DMS53 treated with DMSO at 0.1 percent for 48 hours (cell line): ENCODE results near the gene MRPL14.

Source experiments
- DNase-seq: peaks from one replicate; lab custom pipeline; 2025; ENCODE audit not compliant: unreplicated experiment; lab: John Stamatoyannopoulos, UW

Gene MRPL14

DNA sequence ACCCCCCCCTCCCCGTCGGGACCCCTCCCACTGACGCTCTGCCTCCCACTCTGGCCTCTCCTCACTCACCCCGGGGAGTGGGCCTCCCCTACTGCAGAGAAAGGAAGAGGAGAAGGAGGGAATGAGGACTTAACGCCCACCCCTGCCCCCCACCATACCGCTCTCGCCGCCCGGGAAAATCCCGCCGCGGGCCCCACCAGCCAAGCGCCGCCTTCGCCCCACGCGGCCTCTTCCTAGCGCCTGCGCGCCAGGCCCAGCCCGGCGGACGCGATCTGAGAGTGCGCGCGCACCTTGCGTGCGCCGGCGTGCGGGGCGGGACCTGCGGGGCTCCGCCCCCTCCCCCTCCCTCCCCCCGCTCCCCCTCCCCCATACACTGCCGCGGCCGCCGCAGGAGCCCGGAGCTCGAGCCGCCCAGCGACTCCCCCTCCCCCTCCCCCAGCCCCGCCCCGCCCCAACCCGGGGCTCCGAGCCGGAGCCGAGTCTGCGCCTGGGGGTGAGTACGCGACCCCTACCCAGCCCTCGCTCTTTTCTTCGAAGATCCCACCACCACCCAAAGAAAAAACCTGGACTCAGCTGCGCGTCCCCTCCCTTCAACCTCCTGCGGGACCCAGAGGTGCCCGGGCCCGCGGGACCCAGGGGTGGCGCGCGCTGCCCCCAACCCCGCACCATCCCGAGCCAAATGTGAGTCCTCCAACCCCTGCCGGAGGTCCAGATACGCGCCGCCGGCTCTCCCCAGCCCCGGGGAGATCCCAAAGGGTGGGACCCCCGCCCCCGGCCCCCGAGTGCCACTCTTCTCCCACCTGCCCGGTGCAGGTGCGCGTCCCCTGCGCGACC, at the start of gene MRPL14, which contains the start of gene TMEM63B:
MRPL14 (minus strand) TSS at position 267 of the 834 bp plus-strand sequence. CDS start 10,841 bp downstream, outside the sequence.
TMEM63B (plus strand) TSS at position 369 of the 834 bp plus-strand sequence. CDS start 7,031 bp downstream, outside the sequence.
- peak; percentile 63 for DNase-seq

DNA sequence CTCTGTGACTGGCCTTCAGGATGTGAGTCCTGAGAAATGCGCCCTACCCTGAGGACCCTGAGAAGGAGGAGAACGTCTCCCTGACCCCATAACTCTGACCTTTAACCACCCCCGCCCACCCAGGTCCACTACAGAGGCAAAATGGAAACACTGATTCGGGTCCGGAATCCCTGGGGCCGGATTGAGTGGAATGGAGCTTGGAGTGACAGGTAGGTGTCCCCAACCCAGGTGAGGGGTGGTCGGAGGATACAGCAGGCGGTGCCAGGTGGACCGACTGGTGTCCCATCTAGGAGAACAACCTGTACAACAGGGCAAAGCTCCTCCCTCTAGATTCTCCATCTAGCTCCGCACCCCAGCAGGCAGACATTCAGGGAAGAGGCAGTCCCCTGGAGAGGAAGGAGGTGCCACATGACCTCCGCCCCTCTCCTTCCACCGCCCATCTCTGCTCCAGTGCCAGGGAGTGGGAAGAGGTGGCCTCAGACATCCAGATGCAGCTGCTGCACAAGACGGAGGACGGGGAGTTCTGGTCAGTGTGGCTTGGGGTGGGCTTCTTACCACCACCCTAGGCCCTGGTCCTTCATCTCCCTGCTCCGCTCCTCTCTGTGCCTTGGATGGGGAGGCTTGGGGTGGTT, 49.0 kb upstream of the MRPL14 start:
- DNase-seq: no peak

DNA sequence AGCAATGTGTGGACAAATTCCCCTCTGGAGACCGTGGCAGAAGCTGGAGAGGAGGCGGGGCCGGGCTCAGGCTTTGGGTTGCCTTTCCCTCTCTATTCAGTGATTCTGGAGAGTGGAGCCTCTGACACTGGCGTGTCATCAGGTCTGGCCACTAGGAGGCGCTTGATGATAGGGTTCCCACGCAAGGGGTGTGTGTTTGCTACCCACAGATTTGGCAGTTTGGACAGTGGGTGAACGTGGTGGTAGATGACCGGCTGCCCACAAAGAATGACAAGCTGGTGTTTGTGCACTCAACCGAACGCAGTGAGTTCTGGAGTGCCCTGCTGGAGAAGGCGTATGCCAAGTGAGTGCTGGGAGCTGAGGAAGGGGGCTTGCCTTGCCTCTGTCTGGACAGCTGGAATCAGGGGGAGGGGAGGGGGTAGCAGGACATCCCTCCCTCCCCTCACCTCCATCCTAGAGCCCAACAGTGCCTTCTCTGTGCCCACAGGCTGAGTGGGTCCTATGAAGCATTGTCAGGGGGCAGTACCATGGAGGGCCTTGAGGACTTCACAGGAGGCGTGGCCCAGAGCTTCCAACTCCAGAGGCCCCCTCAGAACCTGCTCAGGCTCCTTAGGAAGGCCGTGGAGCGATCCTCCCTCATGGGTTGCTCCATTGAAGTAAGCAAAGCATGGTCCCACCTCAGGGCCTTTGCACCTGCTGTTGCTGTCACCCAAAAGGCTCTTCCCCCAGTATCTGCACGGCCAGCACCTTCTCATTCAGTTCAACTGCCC, 45.7 kb upstream of the MRPL14 start:
- peak; percentile 72 for DNase-seq

DNA sequence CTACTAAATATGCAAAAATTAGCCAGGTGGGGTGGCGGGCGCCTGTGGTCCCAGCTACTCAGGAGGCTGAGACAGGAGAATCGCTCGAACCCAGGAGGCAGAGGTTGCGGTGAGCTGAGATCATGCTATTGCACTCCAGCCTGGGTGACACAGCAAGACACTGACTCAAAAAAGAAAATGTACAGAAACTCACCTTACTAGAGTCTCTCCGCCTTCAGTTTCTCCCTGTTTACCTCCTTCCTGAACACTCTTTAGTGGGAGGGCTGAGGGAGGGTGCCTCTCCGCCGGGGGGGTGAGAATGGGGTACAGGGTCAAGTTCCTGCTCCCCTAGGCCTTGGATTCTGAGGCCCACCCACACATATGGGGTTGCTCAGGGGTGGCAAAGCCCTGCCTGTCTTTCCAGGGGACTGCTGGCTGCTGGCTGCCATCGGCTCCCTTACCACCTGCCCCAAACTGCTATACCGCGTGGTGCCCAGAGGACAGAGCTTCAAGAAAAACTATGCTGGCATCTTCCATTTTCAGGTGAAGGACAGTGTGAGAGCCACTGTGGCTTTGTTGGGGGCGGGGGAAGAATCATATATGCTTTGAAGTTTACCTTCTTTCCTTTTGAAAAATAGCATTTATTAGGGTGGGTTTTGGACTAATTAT, 44.8 kb upstream of the MRPL14 start:
- no peak for DNase-seq

DNA sequence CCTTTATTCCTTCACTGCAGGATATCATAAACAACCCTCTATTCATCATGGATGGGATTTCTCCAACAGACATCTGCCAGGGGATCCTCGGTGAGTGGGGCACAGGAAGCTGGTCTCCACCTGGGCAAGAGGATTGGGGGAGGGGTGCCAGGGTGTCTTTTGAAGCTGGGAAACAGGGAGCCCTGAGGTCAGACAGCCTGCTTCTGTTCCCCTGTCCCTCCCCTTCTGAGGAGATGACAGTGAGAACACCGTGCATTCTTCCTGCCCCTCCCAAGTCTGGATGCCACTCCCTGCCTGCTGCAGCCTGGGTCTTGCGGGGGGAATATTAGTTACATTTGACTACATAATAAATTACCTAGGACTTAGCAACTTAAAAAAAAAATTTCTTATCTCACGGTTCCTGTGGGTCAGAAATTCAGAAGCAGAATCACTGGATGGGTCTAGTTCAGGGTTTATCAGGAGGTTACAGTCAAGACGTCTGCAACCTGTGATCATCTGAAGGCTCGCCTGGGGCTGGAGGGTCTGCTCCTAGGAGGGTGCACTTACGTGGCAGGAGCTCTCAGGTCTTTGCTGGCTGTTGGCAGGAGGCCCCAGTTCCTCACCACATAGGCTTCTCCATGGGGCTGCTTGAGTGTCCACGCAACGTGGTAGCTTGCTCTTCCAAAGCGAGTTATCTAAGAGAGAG, 42.8 kb upstream of the MRPL14 start:
- DNase-seq: no peak

DNA sequence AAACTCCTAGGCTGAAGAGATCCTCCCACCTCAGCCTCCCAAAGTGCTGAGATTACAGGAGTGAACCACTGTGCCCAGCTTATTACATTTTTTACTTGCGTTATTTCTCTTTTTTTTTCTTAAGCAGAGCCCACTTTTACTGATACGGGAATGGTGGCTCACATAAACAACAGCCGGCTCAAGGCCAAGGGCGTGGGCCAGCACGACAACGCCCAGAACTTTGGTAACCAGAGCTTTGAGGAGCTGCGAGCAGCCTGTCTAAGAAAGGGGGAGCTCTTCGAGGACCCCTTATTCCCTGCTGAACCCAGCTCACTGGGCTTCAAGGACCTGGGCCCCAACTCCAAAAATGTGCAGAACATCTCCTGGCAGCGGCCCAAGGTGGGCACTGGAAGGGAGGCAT, 41.9 kb upstream of the MRPL14 start:
- no peak for DNase-seq

DNA sequence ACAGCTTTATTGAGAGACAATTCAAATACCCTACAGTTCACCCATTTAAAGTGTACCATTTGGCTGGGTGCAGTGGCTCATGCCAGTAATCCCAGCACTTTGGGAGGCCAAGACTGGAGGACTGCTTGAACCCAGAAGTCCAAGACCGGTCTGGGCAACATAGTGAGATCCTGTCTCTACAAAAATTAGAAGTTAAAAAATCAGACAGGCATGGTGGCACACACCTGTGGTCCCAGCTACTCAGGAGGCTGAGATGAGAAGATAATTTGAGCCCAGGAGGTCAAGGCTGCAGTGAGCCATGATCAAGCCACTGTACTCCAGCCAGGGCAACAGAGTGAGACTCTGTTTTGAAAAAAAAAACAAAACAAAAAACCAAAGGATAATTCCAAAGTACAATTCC, 40.3 kb upstream of the MRPL14 start:
- DNase-seq: no peak

DNA sequence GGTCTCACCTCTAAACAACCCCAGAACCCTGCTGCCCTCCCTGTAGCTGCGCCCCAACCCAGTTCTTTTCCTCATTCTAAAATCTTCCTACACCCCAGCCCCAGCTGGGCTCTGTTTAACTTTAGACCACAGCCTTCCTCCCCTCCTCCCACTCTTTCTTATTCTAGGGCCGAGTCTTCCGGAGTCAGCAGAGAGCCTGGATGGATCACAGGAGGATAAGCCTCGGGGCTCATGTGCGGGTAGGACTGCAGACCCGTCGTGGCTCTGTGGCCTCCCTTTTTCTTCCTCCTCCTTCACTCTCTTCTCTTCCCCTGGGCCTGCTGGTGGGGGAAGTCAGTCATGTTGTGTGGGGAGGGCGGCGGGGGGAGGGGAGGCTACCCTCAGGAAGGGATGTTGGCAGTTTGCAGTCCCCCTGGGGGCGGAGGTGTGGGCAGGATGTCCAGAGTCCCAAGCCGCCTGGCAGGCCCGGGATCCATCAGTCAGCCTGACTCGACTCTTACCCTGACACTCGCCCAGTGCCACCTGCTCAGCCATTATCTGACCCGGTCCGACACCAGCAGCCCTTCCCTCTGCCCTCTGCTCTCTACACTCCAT, 39.4 kb upstream of the MRPL14 start:
- DNase-seq: no peak

DNA sequence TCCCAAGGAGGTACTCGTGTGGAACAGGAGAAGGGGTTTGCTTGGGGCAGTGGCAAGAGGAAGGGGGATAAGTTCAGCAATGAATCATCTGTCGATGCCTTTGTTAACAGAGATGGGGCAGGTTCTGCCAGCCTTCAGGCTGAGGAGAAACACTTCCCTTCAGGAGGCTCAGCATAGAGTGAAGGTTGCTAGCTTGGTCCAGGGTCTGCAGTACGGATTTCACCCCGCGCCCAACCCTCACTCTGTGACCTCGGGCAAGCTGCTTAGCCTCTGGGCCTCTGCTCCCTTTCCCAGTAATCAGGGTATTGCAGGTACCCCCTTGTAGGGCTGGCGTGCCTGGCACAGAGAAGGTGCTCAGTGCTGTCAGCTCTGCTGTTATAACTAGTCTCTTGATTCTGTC, 38.9 kb upstream of the MRPL14 start:
- no peak for DNase-seq

DNA sequence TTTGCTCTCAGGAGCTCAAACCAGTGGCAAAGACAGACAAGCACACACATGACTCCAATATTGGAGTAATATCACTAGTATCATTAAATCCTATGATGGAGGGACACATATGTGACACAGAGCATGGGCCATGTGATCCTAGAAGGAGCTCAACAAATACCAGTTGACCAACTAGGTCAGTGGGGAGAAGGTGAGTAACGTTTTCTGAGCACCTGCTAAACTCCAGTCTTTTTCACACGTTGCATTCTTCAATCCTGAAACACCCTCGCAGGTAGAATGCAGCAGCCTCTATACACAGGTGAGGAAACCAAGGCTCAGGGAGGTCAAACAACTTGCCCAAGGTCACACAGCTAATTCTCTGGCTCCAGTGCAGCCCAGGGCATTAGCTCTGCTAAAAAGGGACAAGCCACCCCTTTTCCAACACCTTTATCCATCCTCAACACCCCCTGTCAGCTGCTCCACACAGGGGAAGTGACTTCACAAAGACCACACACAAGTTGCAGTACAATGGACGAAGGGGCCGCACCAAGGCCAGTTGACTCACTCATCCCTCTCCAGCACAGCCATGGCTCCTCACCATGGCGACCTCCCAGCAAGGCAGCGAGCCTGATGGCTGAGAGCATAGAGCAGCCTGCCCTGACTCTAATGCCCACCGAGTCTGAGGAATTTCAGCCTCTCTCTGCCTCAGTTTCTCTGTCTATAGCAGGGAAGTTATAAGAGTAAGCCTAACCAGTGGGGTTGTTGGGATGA, 35.8 kb upstream of the MRPL14 start:
- no peak for DNase-seq

DNA sequence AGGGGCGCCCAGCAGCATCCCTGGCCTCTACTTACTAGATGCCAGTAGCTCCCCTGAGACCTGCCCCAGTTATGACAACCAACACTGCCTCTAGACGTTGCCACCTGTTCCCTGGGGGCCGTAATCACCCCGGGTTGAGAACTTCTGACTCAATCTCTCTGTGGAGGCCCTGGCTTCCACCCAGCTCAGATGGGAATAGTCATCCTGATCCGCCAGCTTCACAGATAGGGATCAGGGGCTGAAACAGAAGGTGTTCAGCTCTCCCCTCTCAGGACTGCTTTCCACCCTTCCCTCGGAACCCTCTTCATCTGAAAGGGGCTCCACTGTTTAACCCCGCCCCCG, 34.7 kb upstream of the MRPL14 start:
- DNase-seq: no peak

DNA sequence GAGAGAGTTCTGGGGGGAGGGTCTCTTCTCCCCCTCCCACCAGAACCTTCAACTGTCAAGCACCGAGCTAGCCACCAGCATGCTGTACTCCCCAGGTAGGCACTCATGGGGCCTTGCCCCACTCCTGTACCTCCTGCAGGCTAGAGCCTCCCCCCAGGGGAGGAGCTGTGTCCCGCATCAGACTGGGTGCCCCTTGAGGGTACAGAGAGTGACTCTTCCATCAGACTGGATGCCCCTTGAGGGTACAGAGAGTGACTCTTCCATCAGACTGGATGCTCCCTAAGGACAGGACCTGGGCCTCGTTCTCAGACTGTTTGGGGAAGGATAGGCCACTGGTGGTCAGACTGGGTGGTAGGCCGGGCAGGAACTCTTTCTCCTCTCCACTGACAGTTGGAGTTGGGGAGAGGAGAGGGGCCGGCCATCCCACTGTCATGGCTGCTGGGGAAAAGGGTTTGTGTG, 31.5 kb upstream of the MRPL14 start, which contains the start of gene CAPN11:
CAPN11 (plus strand) TSS at position 51 of the 459 bp plus-strand sequence; CDS start at position 80, 29 bp downstream.
- no peak for DNase-seq

DNA sequence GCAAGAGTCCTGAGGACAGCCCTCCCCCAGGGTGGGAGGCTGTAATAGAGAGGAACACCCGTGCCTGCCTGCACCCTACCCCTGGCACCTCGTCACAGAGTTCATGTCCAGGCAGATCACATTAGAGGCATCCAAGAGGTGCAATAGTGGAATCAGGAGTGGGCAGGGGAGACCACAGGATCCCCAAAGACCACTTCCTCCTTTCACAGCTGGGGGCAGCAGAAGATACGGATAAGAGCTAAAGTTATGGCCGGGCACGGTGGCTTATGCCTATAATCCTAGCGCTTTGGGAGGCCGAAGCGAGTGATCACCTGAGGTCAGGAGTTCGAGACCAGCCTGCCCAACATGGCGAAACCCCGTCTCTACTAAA, 29.9 kb upstream of the MRPL14 start:
- no peak for DNase-seq

DNA sequence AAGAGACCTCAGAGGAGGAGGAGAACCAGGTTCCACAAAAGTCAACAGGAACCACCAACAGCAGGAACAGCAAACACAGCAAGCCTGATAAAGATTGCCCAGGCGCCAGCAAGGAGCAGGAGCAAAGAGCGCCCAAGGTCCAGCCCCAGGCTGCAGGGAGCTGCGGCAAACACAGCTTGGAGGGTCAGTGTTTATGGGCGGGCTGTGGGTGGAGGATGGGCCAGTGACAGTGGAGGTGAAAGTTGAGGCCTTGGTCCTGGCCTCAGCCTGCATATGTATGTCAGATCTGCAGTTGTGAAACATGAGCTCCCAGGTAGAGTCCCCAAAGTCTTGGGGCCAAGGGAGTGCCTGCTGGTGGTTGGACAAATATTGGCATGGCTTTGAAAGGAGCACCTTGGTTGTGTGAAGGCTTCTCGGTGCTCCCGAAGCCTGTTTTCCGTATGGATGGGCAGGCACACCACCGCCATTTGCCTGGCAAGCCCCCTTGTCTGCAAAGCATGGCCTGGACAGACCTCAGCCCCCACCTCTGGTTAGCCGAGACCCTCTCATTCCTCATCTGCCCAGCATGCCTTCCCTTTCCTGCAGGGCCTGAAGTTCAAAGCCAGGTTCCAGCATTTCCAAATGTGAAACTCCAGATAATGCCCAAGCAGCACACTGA, 29.4 kb upstream of the MRPL14 start:
- no peak for DNase-seq

DNA sequence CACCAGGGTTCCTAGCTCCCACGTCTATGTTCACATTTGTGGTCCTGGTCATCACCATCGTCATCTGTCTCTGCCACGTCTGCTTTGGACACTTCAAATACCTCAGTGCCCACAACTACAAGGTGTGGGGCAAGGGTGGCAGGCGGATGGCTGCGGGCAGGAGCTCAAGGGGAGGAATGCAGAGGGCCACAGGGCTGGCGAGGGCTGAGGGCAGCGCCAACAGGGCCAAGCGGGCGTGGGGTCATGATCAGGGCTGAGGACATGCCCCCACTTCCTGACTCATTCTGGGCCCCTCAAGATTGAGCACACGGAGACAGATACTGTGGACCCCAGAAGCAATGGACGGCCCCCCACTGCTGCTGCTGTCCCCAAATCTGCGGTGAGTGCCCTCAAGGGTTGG, 26.8 kb upstream of the MRPL14 start:
- DNase-seq: no peak

DNA sequence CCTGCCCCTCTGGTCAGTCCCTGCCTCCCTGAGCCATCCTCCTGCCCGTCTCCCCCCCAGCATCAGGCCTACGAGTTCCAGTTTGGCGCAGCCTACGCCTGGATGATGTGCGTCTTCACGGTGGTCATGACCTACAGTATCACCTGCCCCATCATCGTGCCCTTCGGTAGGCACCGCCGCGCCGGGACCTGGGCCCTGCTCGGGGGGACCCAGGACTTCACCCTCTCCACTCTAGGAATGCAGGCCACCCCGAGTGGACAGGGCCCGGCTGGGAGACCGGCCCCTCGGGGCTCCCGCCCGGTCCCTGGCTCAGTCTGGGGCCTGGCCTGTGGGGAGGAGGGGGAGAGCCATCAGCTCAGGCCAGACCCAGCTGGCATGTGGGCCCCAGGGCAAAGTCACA, 25.3 kb upstream of the MRPL14 start:
- DNase-seq: no peak

DNA sequence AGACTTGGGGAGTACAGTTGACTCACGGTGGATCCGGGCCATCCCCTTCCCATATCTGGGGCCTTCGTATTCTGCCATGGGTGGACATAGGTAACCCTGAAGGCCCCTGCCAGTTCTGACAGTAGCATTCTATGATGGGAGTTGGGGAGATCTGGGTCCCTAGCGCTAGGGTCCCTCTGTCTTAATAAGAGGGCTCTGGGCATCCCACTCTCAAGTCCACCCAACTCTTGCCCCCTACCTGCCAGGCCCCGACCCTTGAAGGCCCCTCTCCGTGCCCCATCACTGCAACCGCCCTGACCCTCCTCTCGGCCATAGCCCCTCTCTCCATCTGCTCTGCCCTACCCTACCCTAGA, 24.8 kb upstream of the MRPL14 start:
- no peak for DNase-seq

DNA sequence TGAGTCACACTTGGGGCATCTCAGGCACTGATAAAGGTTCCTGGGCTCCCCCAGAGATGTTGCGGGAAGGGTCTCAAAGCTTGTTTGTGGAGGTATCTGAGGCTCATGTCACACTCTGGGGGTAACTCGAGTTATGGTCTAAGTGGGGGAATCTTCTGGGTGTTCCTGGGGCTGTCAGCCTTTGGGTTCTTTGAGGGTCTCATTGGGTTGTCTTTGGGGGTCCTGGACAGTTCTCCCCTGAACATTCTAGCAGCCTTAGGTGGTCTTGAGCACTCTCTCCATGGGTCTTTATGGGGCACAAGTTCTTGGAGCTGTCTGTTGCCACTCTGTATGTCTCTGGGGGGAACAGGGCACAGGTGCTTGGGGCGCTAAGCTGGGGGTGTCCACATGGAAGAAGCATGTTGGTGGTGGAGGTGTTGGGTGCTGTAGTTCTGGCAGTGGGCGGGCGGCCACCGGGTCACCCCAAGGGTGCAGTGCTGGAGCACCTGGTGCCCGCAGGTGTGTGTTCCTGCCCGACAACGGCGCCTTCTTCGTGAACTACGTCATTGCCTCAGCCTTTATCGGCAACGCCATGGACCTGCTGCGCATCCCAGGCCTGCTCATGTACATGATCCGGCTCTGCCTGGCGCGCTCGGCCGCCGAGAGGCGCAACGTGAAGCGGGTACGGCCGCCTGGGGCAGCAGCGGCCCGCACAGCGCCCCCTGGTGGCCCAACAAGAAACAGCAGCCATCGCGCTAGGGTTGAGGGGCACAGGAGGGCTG, 24.3 kb upstream of the MRPL14 start:
- DNase-seq: peak; percentile 84
